Rectal smooth muscle tissue (tissue), 1 donor: ENCODE measurements around the gene MANSC1.

Experiments
- H3K27ac ChIP-seq: one replicate; pipeline ENCODE4 v1.7.0; 2013; ENCODE audit warnings: low read depth, low read length, inconsistent platforms
- H3K27me3 ChIP-seq: one replicate; pipeline ENCODE4 v1.7.0; 2013; ENCODE audit warnings: low read length; ENCODE audit not compliant: control insufficient read depth, insufficient read depth
- H3K36me3 ChIP-seq: one replicate; pipeline ENCODE4 v1.7.0; 2013; ENCODE audit warnings: low read length; ENCODE audit not compliant: control insufficient read depth, insufficient read depth
- H3K4me1 ChIP-seq: one replicate; pipeline ENCODE4 v1.7.0; 2013; ENCODE audit warnings: low read length; ENCODE audit not compliant: control insufficient read depth, insufficient read depth
- H3K4me3 ChIP-seq: one replicate; pipeline ENCODE4 v1.7.0; 2013; ENCODE audit warnings: low read length
- H3K9ac ChIP-seq: one replicate; pipeline ENCODE4 v1.7.0; 2013; ENCODE audit warnings: low read length

Gene MANSC1

GRCh38 chr12:12349711-12350665, at the start of gene MANSC1:
Gene MANSC1 (minus strand): TSS chr12:12350242. CDS start chr12:12343314, 6,928 bp downstream.
- H3K4me3 ChIP-seq, result peak within 1 kb of the TSS; percentile 90
- H3K27ac ChIP-seq, result peak within 1 kb of the TSS; percentile 89
- H3K4me1 ChIP-seq, result peaks cover 4% of the 10 kb centered on the region
- H3K36me3 ChIP-seq, result no peaks in the 10 kb centered on the region
- H3K9ac ChIP-seq, result peak within 1 kb of the TSS; percentile 81
- H3K27me3 ChIP-seq, result no peaks in the 10 kb centered on the region

DNA sequence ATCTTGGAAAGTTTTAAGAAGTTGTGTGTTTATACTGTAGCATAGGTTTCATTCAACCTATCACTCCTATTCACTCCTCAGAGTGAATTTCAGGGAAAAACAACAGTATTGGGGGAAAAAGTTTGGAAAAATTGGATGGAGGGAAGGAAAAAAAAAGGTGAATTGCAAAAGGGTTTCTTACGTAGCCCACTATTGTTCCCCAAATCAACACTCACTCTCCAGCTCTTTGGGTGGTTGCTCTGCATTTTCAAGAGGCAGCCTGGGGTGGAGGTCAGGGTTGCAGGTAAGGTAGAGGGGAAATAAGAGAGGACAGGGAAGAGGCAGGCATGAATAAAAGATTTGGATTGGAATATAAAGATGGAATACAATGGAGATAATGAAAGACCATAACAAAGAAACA, 49.1 kb upstream of the MANSC1 start:
- Histone ChIP-seq H3K4me1 (no peaks in the 10 kb centered on the region), H3K27me3 (no peaks in the 10 kb centered on the region), H3K9ac (no peak overlapping the region), H3K27ac (no peak overlapping the region), H3K36me3 (no peaks in the 10 kb centered on the region), H3K4me3 (no peak overlapping the region)

DNA sequence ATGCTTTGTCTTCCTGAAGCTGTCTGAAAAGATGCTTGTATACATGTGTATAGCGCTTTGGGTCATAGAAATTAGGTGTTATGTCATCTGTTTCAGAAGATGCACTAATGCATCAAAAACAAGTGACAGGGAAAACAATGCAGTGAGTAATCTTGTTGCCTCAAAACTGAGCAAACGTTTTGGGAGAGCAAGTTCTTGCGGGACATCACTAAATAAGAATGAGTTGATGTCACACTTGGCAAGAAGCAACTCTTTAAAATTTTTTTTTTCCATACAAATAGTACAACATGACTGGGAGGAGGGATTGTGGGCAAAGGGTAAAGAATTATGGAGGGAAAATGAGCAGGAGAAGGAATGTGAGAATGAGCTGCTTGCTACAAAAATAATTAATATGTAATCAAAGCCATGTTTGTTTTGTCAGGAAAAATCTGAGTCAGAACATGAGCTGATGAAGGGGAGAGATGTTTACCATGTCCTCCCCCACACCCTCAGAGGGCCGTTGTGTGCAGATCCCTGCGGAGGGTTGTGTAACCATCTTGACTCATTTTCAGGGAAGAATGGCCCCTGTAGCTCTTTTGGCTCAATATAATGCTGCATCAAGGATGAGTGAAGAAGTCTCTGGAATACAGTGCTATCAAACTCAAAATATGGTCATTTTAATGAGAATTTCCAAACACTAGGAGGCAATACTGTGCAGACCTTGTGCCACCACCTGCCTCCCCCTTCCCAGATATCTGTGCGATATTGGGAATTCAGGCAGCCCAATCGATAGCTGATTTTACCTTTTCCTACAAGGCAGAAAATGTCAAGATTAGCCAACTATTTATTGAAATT, 48.2 kb upstream of the MANSC1 start:
- Histone ChIP-seq H3K4me3 (no peak overlapping the region), H3K9ac (no peak overlapping the region), H3K27me3 (no peaks in the 10 kb centered on the region), H3K4me1 (no peaks in the 10 kb centered on the region), H3K27ac (peak overlapping the region; percentile 39), H3K36me3 (no peaks in the 10 kb centered on the region)

GRCh38 chr12:12397184-12397583, 47.1 kb upstream of the MANSC1 start:
- Histone ChIP-seq H3K36me3 (no peaks in the 10 kb centered on the region), H3K9ac (no peak overlapping the region), H3K4me3 (no peak overlapping the region), H3K4me1 (no peaks in the 10 kb centered on the region), H3K27me3 (no peaks in the 10 kb centered on the region), H3K27ac (peak overlapping the region; percentile 36)

- H3K36me3 ChIP-seq, result no peaks in the 10 kb centered on the region
- H3K4me3 ChIP-seq, result no peak overlapping the region
- H3K4me1 ChIP-seq, result no peaks in the 10 kb centered on the region
- no peak overlapping the region for H3K27ac ChIP-seq
- H3K9ac ChIP-seq, result no peak overlapping the region
- H3K27me3 ChIP-seq, result no peaks in the 10 kb centered on the region
These were observed 46.7 kb upstream of the MANSC1 start for GRCh38 chr12:12396694-12397093.

DNA sequence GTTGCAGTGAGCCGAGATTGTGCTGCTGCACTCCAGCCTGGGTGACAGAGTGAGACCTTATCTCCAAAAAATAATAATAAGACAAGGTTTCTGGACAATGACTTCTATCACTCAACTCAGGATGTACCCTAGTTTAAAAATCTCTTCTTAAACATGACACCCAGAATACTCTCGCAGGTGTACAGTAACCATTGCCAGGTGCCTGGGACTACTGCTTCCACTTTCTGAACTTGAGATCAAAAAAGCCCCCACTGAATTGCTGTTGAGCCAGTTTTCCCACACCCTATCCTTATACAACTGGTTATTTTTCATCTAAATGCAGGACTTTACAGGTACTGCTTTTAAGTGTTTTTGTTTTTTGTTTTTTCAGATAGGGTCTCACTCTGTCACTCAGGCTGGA, 43.1 kb upstream of the MANSC1 start:
- H3K27me3 ChIP-seq, result no peaks in the 10 kb centered on the region
- no peaks in the 10 kb centered on the region for H3K4me1 ChIP-seq
- H3K9ac ChIP-seq, result no peak overlapping the region
- no peak overlapping the region for H3K27ac ChIP-seq
- no peak overlapping the region for H3K4me3 ChIP-seq
- no peaks in the 10 kb centered on the region for H3K36me3 ChIP-seq

GRCh38 chr12:12392413-12392812, 42.4 kb upstream of the MANSC1 start:
- Histone ChIP-seq H3K27me3 (no peaks in the 10 kb centered on the region), H3K36me3 (no peaks in the 10 kb centered on the region), H3K9ac (no peak overlapping the region), H3K4me3 (no peak overlapping the region), H3K27ac (no peak overlapping the region), H3K4me1 (no peaks in the 10 kb centered on the region)

- Histone ChIP-seq H3K27me3 (no peaks in the 10 kb centered on the region), H3K36me3 (no peaks in the 10 kb centered on the region), H3K9ac (no peak overlapping the region), H3K4me1 (no peaks in the 10 kb centered on the region), H3K4me3 (no peak overlapping the region), H3K27ac (no peak overlapping the region)
These were observed 37.5 kb upstream of the MANSC1 start for GRCh38 chr12:12387501-12387900.

GRCh38 chr12:12384571-12385340, 34.7 kb upstream of the MANSC1 start:
- no peak overlapping the region for H3K4me3 ChIP-seq
- peaks cover 2% of the 10 kb centered on the region for H3K36me3 ChIP-seq
- H3K27me3 ChIP-seq, result no peaks in the 10 kb centered on the region
- H3K27ac ChIP-seq, result no peak overlapping the region
- no peaks in the 10 kb centered on the region for H3K4me1 ChIP-seq
- H3K9ac ChIP-seq, result no peak overlapping the region

- no peaks in the 10 kb centered on the region for H3K4me1 ChIP-seq
- no peak overlapping the region for H3K9ac ChIP-seq
- no peak overlapping the region for H3K4me3 ChIP-seq
- no peaks in the 10 kb centered on the region for H3K27me3 ChIP-seq
- no peak overlapping the region for H3K27ac ChIP-seq
- peaks cover 2% of the 10 kb centered on the region for H3K36me3 ChIP-seq
These were observed 31.9 kb upstream of the MANSC1 start for GRCh38 chr12:12381982-12382381.

- H3K27ac ChIP-seq, result no peak overlapping the region
These were observed 31.0 kb upstream of the MANSC1 start for GRCh38 chr12:12380949-12381593.

More at GRCh38 chr12:12380949-12381593, 31.0 kb upstream of the MANSC1 start:
- no peaks in the 10 kb centered on the region for H3K4me1 ChIP-seq
- H3K36me3 ChIP-seq, result peaks cover 2% of the 10 kb centered on the region
- H3K9ac ChIP-seq, result no peak overlapping the region
- H3K27me3 ChIP-seq, result no peaks in the 10 kb centered on the region
- H3K4me3 ChIP-seq, result no peak overlapping the region
